Measurements from ENCODE around the gene VMAC. TPM values are rescaled to one million over a fixed set of nuclear protein-coding genes. Genes with fewer than 3 reads are reported as not detected.

The VMAC gene
- total and polyA plus RNA-seq, 2 of the 8 experiments (the other 6 are each of a cell fraction or from before 2014, with no cell fraction given): 1.3 to 2.2 TPM

GRCh38 chr19:5922161-5922545 is 17.5 kb downstream of the VMAC start:
- Histone ChIP-seq H3K9ac (replicated peaks in 1 of 4; ENCODE audit: extremely low read depth in 1 of 4, low read depth in 3 of 4, low read length in 3 of 4) (no peak overlapping the region), H3K56ac (replicated peaks; ENCODE audit: insufficient read length, low read depth, low read length) (no peak overlapping the region)

More at GRCh38 chr19:5922161-5922545, 17.5 kb downstream of the VMAC start:
- H4K91ac ChIP-seq (replicated peaks; ENCODE audit: insufficient read length, low read length): no peak overlapping the region
- H3K4me3 ChIP-seq (ENCODE audit: extremely low read depth in 1 of 4, insufficient read depth in 2 of 4, low read depth in 3 of 4, low read length in 4 of 4): no peak overlapping the region
- H4K5ac ChIP-seq (ENCODE audit: insufficient read length, low read depth, low read length): no peak overlapping the region
- DNase-seq (ENCODE audit: low read depth in 1 of 2, low spot score in 2 of 2): no peak
- no peak overlapping the region for H4K8ac ChIP-seq (ENCODE audit: extremely low read depth, insufficient read depth, low read length)
- no peak overlapping the region for H2BK12ac ChIP-seq (ENCODE audit: low read depth, low read length)
- no peak overlapping the region for H3K4ac ChIP-seq (replicated peaks; ENCODE audit: insufficient read length, low read depth, low read length)
- no peak overlapping the region for H2AFZ ChIP-seq (ENCODE audit: low read length)
- no peaks in the 10 kb centered on the region for H3K9me3 ChIP-seq (ENCODE audit: insufficient read depth in 2 of 2, low read depth in 1 of 2, low read length in 1 of 2)
- H3K4me1 ChIP-seq (replicated peaks in 1 of 4; ENCODE audit: control insufficient read depth in 3 of 4, insufficient read depth in 4 of 4, low read length in 3 of 4): no peaks in the 10 kb centered on the region
- H3K27ac ChIP-seq (ENCODE audit: low read depth, low read length): no peak overlapping the region
- CTCF ChIA-PET (ENCODE audit: partially characterized antibody): interaction anchor here (1.0 kb wide), 1 partner anchor 62 kb away, joined by 3 read pairs; no protein-coding TSS in a partner anchor
- TF ChIP-seq TCF12 (IDR thresholded peaks at IDR 0.05; ENCODE audit: low read depth, low read length) (no peak), NANOG (IDR thresholded peaks at IDR 0.05; ENCODE audit: insufficient read depth, low read depth, low read length, poor library complexity, severe bottlenecking) (no peak)
- peaks cover 0 to 19% of the 10 kb centered on the region in 2 experiments for H4K20me1 ChIP-seq (replicated peaks in 1 of 2; ENCODE audit: control insufficient read depth in 1 of 2, insufficient read depth in 2 of 2, low read length in 2 of 2)
- H2AK5ac ChIP-seq (ENCODE audit: low read depth, low read length): no peak overlapping the region
- H3K36me3 ChIP-seq (ENCODE audit: control insufficient read depth in 2 of 4, insufficient read depth in 4 of 4, low read length in 3 of 4): peaks cover 15 to 58% (median 48%) of the 10 kb centered on the region in 4 experiments
- no peaks in the 10 kb centered on the region; a peak in 1 of 7 replicates for H3K27me3 ChIP-seq (replicated peaks in 1 of 4; ENCODE audit: control insufficient read depth in 3 of 4, extremely low read depth in 1 of 4, insufficient read depth in 3 of 4, low read length in 3 of 4)
- H2BK20ac ChIP-seq (ENCODE audit: low read length): no peak overlapping the region
- H3K23me2 ChIP-seq (ENCODE audit: low read depth, low read length): no peaks in the 10 kb centered on the region
- no peak overlapping the region for H3K18ac ChIP-seq (ENCODE audit: extremely low read depth, low read length)
- no peak overlapping the region for H2BK5ac ChIP-seq (ENCODE audit: low read depth, low read length)
- H3K79me2 ChIP-seq (ENCODE audit: control insufficient read depth in 1 of 2, insufficient read depth in 2 of 2, low read length in 2 of 2): no peaks in the 10 kb centered on the region
- WGBS, 2 experiments (ENCODE audit: extremely low coverage in 1 of 2, insufficient coverage in 1 of 2, insufficient read length in 1 of 2, insufficient replicate concordance in 2 of 2, low coverage in 1 of 2, low lambda C conversion rate in 2 of 2, missing lambda C conversion rate in 1 of 2): 99% methylated on average over 11 of the region's 12 CpGs; no CpG with 5 or more reads in 1 of the 2 experiments
- no peak overlapping the region for H2BK15ac ChIP-seq (ENCODE audit: low read length)
- no peak overlapping the region for H2BK120ac ChIP-seq (replicated peaks; ENCODE audit: low read depth, low read length)
- H3K23ac ChIP-seq (ENCODE audit: insufficient read length): no peak overlapping the region
- no peak overlapping the region for H3K14ac ChIP-seq (ENCODE audit: insufficient read length)
- H3K79me1 ChIP-seq (ENCODE audit: low read depth, low read length): no peaks in the 10 kb centered on the region
- H3K4me2 ChIP-seq (ENCODE audit: insufficient read depth in 1 of 2, low read depth in 2 of 2, low read length in 2 of 2): no peak overlapping the region
- POLR2A ChIA-PET (ENCODE audit: partially characterized antibody): no interaction called here
- FAIRE-seq: no peak
